ENCODE results near the gene IQCE.
"Not testable (repeated sequence)": the region's sequence is repeated elsewhere in the genome, so short reads cannot be mapped to it uniquely, and the experiment has no call there.

Gene IQCE

DNA sequence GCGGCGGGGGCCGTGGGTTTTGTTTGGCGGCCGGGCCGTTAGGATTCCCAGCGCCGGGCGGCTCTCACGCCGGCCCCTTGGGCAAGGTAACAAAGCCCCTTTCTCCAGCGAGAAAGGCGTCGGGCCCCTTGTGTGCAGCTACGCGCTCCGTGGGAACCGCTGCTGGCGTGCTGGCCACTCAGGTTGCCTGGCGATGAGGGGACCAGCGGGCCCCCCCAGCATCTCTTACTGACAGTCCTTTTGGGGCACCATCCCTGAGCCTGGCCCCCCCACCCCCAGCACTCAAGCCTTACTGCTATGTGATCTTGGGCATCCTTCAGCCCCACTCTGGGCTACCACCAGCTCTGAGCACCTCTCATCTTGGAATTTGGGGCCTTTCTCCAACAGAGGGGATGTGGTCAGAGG lies 37.4 kb upstream of the IQCE start:
- no peak for DNase-seq

DNA sequence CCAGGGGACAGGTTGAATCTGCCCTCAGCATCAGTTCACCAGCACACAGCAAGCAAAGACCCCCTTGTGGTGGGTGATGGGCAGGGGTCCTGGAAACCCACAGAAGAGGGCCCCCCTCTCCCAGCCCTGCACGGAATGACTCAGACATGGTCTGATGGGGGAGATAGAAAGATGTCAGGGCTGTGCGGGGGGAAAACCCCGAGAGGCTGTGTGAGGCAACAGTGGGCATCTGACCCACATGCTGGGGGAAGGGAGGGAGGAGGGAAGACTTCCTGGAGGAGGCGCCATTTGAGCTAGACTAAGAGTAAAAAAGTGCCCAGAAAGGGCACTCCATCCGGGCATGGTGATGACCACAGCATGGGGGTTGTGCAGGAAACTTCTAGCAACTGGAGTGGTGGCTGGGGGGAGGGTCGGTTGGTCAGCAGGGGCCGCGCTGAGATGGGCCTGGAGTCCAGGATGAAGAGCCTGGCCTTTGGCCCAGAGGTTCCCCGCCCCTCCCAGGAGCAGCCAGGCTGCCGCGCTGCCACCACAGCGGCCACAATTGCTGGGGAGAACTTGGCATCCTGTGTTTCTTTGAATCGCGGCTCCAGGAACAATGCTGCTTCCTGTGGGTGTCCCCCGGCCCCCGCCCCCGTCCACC lies 36.7 kb upstream of the IQCE start:
- DNase-seq, result no peak

DNA sequence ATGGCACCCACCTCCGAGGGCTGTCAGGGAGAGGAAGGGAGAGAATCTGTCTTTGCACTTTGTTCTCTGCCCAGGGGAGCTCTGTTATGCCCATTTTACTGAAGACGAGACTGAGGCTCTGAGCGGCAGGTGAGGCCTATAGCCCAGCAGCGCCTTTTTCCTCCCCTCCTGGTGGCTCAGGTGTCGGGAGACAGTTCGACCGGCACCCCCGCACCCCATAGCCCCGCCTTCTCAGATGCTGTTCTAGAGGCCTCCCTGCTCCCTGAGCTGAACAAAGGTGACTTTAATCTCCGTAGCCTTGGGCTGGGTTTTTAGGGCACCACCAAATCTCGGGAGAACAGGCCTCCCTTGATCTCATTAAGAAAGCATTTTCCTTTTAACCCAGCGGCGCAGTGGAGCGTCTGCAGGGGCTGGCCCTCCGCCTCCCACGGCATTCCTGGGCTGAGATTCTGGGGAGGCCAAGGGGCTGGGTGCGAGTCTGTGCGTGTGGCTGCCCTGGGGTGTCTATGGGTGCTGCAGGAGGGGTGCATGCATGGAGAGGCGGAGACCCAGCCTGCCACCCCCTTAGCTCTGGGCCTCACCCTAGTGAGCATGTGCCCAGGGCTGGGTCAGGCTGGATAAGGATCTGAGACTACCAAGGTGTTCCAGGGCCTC lies 35.9 kb upstream of the IQCE start:
- DNase-seq, result peak; percentile 94

DNA sequence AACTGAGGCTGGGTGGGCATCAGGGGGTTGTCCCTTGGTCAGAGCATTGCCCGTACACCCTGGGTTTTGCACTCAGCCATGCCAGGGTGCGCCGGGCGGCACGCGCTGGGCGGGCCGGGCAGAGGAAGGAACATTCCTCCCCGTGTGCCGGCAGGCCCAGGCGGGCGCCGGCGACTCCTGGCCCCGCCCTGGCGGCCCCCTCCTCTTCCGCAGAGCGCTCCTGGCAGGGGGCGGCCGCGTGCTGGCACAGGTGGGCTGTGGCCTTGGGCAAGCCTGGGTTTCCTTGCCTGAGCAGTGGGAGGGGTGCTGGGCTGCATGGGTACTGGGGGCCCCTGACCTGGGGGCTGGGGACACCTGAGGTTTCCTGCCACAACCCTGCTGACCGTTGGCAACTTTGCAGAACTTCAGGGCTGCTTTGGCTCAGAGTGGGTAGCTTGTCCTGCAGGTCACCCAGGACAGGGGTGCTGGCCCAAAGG lies 35.3 kb upstream of the IQCE start:
- DNase-seq, result peak; percentile 83

DNA sequence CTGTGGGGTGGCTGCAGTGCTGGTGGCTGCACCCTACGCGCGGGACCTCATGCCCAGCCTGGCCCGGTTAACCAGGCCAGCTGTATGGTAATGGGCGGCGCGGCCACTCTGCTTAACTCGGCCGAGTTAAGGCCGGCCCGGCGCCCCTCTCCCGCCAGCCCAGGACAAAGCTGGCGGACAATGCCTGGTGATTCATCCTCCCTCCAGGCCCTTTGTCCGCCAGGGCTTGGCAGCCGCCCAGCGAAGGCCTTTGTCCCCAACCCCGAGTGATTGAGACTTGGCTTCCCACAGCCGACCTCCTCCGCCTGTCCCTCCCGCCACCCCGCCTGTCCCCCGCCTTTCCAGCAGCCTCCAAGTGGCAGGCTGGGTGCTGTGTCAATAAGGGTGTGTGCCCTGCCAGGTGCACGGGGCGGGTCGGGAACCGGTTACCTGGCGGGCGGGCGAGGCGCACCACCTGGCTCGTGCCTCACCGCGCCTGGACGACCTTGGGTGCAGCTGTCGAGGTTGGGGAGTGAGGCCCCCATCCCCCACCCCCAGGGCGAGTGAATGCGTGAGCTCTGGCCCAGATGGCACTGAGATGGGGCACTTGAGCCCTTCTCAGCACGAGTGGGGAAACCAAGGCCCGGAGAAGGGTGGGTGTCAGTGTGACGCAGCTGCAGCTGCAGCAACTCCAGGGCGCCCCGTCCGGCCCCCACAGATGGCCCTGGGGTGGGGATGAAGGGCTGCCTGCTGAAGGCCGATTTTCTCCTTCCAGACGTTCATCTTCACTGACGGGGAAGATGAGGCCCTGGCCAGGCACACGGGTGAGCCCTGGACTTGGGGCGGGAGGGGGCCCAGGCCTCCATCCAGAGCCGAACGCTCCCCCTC lies 34.6 kb upstream of the IQCE start:
- peak; percentile 90 for DNase-seq

DNA sequence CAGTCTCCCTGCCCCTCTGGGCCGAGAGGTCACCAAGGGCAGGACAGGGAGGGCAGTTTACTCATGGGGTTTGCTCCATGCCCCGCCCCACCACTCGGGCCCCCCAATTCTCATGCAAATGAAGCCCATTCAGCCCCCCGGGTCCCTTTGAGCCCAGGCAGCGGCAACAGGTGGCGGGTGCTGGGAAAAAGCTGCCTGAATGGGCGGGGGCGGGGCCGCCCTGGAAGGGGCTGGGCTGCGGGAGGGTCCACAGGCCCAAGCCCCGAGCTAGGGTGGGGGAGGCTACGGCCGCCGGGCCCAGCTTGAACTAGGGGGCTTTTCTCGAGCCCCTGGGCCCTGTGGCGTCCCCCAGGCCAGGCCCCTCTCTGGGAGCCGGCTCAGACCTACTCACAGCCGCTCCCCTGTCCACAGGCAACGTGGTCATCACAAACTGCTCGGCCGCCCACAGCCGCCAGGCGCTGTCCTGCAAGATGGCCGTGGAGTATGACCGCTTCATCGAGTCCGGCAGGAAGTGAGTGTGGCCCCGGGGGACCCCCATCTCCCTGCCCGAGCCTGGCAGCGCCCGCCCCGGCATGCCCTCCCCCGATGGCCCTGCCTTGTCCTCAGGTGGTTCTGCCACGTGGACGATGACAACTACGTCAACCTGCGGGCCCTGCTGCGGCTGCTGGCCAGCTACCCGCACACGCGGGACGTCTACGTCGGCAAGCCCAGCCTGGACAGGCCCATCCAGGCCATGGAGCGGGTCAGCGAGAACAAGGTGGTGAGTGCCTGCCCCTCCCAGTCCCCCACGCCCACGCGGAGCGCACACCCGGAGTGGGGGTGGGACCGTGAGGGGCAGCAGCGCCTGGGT lies 33.7 kb upstream of the IQCE start:
- DNase-seq, result no peak

DNA sequence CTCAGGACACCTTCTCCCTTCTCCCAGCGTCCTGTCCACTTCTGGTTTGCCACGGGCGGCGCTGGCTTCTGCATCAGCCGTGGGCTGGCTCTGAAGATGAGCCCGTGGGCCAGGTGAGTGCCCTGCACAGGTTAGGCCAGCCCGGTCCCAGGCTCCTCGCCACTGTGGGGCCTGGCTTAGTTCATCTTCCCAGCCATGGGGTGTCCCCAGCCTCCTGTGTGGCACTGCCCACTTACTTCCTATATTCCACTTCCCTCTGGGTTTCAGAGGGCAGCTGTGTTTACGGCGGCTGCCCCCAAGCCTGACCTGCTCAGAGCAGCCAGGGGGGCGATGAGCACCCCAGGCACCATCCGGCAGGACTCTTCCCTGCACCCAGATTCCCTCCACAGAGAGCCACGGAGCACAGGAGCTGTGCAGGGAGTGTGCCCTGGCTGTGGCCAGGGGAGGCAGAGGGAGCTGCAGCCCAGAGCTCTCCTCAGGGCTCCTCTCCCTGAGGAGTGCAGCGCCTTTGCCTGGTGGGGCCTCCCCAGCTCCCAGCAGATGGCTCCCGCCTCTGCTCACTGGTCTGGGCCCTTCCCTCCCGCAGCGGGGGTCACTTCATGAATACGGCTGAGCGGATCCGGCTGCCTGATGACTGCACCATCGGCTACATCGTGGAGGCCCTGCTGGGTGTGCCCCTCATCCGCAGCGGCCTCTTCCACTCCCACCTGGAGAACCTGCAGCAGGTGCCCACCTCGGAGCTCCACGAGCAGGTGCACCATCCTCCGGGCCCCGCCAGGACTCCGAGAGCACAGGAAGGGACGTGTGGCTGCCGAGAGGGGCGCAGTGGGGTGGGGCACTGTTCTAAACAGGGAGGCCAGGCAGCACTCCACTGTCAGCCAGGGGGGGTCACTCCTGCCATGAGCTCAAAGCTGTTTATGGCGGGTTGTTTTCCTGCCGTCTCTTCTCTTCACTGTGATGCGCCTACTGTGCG lies 32.8 kb upstream of the IQCE start:
- no peak for DNase-seq

DNA sequence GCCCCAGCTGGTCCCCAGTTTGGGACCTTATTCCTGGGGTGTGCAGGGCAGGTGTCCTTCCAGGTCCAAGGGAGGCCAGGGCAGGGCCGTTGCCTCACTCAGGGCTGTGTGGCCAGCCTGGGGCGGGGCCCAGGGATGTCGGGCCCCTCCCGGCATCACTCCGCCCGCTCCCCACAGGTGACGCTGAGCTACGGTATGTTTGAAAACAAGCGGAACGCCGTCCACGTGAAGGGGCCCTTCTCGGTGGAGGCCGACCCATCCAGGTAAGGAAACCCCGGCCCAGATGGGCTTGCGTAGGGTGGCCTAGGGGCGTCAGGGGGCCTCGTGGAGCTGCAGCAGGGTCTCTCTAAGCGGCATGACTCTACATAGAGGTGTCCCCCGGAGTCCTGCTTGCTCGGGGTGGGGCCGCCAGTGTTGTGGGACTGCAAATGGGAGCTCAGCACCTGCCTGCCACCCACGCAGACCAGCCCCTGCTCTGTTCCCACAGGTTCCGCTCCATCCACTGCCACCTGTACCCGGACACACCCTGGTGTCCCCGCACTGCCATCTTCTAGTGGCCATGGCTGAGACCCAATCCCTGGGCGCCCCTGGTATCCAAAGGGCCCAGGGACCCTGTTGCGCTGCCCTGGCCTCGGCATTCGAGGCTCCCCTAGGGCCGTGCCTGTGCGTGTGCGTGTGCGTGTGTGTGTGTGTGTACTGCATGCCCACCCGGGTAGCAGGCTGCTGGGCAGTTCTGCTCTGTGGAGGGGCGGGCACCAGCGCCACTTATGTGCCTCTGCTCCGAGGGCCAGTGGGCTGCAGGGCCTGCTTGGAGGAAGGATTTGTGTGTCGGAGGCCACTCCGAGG lies 31.9 kb upstream of the IQCE start:
- no peak for DNase-seq

DNA sequence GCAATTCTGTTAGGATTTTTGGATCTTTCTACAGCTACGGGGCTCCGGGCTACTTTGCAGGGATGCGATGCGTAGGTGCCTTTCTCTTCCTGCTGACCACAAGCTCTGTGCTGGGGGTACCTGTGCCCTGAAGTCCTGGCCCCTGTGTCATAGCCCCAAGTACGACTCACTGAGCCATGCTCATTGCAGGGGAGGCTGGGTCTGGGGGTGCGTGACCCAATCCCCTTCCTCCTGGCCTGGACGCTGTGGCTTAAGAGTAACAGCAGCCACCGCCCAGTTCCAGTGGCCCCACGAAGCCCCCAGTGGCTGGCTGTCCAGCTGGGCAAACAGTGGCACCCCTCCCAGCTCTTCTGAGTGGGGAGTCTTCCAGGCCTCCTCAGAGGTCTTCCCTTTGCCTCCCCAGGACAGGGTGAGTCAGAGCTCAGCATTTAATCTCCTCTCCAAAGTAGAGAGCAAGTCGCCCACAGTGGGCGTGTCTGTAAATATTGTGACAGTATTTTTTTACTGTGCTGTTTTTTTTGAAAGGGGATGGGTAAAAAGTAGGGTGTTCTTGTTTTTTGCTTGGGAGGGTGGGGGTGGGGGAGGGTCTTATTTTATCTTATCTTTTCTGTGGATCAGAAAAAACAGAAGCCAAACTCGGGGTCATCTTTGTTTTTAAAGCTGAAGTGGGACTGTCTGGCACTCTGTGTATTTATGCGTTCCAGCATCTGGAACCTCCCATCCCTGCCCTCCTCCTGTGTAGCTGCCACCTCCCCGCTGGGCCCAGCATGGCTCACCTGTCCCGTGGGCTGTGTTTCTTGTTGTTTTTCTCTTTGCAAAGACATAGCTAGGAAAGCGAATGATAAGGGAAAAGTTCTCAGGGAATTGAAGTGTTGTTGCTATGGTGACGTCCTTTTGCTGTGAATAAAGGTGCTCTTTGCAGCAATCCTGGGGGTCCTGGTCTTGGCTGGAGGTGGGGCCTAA lies 31.0 kb upstream of the IQCE start:
- DNase-seq, result no peak

DNA sequence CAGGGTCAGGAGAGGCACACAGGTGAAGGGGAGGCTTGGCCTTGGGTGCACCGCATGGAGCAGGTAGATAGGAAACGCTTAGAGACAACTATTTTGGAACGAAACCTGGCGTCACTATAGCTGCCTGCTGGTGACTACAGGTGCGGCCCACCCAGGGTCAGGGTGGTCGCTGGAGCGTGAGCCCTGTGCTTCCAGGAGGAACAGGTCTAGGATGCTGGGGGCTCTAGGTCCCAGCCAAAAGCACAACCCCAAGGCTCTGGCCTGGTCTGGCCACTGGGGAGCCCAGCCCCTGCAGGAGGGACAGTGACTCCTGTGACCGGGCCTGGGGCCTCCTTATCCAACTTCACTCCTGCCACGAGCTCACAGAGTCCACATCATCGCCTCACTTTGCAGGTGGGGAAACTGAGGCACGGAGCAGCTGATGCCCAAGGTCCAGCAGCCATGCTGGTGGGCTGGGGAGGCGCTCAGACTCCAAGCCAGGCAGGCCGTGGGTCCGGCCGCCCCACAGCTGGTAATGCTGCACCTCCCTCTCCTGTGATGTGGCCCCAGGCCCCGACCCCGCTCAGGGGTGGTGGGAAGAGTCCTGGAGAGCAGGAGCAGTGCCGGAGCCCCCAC lies 30.2 kb upstream of the IQCE start:
- no peak for DNase-seq

DNA sequence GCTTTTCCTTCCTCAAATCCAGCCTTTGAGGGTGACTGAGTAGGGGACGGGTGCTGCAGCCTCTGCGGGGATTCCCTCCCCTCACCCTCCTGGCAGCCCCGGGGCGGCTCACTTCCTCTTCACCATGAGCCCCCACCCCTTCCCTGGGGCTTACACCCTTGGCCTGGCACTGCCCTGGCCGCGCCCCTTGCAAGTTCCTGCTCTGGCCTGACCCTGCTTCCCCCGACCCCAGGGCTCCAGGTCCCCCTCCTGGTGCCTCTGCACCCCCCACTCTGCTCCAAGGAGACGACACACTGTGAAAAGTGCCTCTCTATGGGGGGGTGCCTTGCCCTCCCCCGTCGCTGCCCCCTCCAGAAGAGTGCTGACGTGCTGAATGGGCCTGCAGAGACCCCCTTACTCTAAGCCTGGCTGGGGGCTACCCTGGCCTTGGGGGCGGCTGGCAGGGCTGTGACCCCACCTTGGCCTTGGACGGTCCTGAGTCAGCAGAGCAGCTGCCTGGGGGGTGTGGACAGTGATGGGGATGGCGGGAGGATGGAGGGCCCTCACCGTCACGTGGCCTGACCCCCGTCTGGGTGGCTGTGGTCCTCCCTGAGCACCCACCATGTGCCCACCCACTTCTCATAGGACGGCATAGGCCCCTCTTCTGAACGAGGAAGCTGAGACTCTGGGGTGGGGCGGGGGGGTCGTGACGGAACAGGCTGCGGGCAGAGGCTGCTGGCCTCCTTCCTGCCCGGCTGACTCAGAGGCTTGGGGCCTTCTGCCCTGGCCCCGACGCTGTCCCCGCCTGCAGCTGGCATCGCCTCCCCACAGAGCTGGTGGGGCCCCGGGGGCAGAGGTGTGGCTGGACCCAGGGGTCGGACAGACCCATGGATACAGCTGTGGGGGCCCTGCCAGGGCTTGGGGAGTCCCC lies 29.4 kb upstream of the IQCE start:
- no peak for DNase-seq

DNA sequence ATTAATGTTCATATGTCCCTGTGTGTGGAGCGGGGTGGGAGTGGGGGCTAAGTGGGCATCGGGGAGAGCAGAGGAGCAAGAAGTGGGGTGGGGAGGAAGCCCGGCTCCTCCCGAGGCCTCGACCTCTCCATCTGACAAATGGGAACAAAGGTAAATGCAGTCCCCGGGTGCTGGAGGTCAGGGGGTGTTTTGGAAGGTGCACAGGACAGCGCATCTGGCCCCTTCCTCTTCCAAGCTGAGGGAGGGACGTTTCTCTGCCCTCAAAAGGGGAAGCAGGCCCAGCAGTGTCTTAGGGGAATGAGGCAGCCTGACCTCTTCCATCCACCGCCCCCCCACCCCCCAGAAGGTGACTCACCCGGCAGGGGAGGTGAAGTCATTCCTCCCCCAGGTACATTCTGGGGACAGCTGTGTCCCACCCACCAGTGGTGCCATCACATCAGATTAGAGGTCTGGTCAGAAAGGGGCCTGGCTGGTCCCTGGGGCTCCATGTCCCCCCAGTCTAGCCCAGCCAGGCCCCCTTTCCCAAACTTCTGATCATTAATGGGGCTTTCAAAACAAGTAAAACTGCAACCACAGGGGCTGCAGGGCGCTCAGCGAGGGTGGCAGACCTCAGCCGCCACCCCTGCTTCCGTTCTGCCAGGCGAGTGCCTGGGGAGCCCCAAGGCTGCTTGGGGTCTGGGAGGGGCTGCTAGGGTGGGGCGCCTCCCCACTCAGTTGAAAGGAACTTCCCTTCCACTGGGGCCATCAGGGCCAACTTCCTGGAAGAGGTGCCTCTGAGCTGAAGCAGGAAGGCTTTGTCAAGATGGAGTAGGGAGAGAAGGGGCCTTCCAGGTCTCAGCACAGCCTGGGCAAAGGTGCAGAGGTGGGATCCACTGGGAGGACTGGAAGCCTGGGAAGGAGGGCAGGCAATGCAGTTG lies 28.4 kb upstream of the IQCE start:
- no peak for DNase-seq

DNA sequence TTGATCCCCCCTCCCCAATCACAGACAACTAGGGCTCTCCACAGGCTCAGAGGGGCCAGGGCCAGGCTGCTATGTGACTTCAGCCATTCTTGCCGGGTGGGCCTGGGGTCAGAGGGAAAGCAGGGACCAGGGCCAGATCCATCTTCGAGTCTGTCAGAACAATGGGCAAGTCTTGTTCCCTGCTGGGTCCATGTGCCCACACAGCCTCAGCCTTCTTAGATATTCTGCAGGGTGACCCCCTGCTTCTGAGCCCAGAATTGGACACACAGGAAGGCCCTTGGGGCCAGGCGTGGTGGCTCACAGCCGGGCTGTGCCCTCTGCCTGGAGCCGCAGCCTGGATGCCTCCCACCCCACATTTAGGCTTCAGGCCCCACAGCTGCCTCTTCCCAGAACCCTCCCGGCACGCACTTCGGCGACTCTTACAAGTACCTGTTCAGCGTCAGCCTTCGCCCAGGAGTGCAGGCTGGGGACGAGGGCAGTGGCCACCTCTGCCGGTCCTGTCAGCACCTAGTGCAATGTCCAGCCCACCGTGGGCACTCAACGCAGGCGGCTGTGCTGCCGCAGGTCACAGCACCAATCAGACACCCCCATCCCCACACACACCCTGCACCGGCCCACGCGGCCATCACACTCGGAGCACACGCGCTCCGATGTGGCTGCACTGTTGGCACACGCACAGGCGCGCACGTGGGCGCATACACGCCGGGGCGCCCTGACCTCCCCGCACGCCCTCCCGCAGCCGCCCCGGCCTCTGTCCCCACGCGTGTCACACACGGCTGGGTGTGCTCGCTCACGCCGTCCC lies 27.6 kb upstream of the IQCE start:
- DNase-seq, result not testable (repeated sequence)

DNA sequence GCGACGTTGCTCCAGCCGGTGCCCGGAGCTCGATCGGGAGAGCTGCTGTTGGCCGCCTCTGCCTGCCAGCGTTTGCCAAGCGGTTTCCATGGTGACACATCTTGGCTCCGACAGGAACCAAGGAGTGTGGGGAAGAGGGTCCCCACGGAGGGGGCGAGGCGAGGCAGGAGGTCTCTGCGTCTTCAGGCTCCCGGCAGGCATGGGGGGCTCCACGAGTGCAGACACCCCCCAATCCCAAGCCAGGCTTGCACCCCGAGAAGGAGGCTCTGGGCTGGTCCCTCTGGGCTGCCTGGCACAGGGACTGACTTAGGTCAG lies 27.0 kb upstream of the IQCE start:
- not testable (repeated sequence) for DNase-seq

DNA sequence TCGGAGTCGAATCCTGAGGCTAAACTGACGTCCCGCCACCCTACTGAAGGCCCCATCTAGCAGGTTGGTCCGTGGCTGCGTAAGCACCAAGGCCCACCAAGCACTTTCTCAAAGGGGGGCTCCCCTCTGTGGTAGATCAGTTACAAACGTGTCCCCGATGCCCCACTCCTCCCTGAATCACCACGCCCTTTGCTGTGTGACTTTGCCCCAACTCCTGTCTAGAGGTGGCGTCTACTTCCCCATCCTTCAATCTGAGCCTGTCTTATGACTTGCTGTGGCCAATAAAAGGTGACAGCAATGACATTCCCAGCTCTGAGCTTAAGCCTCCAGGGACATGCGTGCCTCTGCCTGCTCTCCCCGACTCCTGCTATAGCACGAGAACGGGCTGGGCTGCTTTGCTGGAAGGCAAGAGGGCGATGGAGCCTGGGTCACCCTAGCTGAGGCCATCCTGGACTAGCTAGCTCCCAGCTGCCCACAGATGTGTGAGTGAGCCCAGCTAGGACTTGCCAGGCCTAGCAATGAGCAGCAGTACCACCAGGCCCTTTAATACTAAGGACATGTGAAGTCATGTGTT lies 26.5 kb upstream of the IQCE start:
- not testable (repeated sequence) for DNase-seq

DNA sequence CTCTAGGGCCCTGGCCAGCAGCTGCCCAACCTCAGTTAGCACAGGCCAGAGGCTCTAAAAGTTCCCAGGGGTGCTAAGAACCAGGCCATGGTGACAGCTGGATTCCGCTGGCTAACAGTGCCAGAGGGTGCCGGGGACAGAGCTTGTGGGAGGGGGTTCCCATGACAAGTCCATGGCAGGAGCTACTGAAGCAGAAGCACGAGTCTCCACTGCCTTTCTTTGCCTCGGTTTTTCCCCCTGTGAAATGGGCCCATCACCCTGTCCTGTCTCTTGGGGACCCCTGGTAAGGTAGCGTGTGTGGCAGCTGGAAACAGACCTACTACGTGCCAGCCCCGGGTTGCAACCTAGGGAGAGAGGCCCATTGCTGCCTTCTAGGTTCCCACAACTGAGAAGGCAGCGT lies 26.0 kb upstream of the IQCE start:
- not testable (repeated sequence) for DNase-seq
